ENCODE results near the gene OR13C9.

OR13C9 gene

GRCh38 chr9:104575456-104575855 lies 42.5 kb downstream of the OR13C9 start:
- H3K4me3 ChIP-seq (ENCODE audit: low read depth, low read length), result no peak overlapping the region
- TF ChIP-seq CTCF (IDR thresholded peaks at IDR 0.05; ENCODE audit: low read depth, low read length), result no peak

- H3K4me3 ChIP-seq (ENCODE audit: low read depth, low read length), result no peak overlapping the region
- no peak for TF ChIP-seq CTCF (IDR thresholded peaks at IDR 0.05; ENCODE audit: low read depth, low read length)
Measured at GRCh38 chr9:104572612-104573011, 45.4 kb downstream of the OR13C9 start.

- H3K4me3 ChIP-seq (ENCODE audit: low read depth, low read length), result no peak within 1 kb of the TSS
- TF ChIP-seq CTCF (IDR thresholded peaks at IDR 0.05; ENCODE audit: low read depth, low read length), result no peak
Measured at GRCh38 chr9:104568868-104569267, 49.1 kb downstream of the OR13C9 start, which contains the start of gene OR13C8. OR13C8 (plus strand) TSS chr9:104569168; CDS start chr9:104569168, 0 bp downstream.

All from WI38 (cell line).